ENCODE results near the gene SIGLEC8.

SIGLEC8 gene

DNA sequence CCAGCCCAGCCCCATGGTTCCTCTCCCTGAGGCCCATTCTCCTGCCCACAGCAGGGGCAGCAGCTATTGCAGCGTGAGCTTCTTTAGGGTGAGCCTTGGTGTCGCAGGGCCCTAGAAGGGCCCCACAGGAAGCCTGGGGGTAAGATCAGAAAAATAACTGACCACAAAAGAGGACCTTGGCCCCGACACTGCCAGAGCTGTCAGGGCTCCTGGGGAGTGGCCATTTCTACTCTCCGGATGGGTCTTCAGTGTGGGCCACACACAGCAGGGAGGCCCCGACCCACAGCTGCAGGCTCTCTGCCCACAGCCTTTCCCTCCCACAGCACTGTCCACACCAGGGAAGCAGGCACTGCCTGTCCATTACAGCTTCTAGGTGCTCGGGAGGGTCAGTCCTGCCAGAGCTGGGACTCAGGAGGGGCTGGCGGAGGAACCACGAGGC lies 3.5 kb upstream of the SIGLEC8 start:
- no peaks in the 10 kb centered on the region for H3K9me3 ChIP-seq (ENCODE audit: control extremely low read depth in 1 of 5, control insufficient read depth in 4 of 5, insufficient read depth in 2 of 5, low read depth in 1 of 5, low read length in 4 of 5)
- 23% methylated on average over 5 of the region's 8 CpGs for WGBS (ENCODE audit: insufficient coverage)

DNA sequence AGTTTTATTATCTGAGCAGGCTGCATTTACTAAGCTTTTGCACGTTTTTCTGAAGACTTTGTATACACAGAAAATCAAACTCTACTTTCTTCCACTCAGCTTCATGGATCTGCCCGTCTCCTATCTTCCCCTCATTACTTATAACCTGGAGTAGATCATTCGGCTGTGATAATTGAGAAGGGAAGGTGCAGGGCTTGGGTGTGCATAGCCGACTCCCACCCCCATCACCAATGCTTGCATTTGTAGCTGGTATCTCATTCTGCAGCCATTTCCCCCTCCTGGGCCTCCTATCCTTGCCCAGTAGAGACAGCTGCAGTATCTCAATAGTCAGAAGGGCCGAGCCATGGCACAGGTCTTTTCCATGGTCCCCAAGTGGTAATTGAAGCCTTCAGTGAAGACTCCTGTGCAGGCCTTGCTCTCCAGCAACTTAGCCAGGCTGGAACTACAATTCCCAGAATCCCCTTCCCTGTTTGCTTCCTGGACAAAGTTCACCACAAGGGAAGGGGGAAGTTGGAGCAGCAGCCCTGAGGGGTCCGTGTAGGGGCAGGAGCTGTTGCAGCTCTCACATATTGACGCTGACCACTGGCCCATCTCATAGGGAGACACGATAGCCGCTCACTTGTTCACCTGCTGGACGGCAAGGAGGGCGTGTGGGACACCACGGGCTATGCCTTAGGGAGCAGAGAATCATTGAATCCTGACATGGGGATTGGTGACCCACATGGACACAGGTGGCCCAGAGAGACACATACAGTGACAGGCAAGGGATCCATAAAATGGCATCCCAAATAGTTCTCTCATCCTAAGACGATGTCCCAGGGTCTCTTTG lies 2.1 kb upstream of the SIGLEC8 start:
- H3K4me1 ChIP-seq (ENCODE audit: control extremely low read depth in 1 of 4, control insufficient read depth in 4 of 4, insufficient read depth in 4 of 4, low read length in 3 of 4) = peaks cover 8 to 59% (median 36%) of the 10 kb centered on the region in 4 experiments
- no peaks in the 10 kb centered on the region for H3K36me3 ChIP-seq (ENCODE audit: control insufficient read depth in 4 of 4, insufficient read depth in 4 of 4, low read length in 3 of 4)
- peak overlapping the region in 6 of 7 experiments; percentile 25 to 80 (median 52) for H3K4me3 ChIP-seq (ENCODE audit: control insufficient read depth in 1 of 7, extremely low read depth in 1 of 7, insufficient read depth in 4 of 7, low read depth in 2 of 7, low read length in 6 of 7)
- H3K27me3 ChIP-seq (replicated peaks in 2 of 5; ENCODE audit: control insufficient read depth in 4 of 5, insufficient read depth in 5 of 5, low read length in 4 of 5) = no peaks in the 10 kb centered on the region
- ChIA-PET POLR2A (interaction anchor here (0.5 to 1.2 kb wide), 2 partner anchors 43 to 50 kb away, joined by 3 to 4 read pairs; partner anchors contain the start of gene SIGLEC10), CTCF (interaction anchor here (3.8 kb wide), 1 partner anchor 12 kb away, joined by 26 read pairs; no protein-coding TSS in a partner anchor)
- H3K27ac ChIP-seq (ENCODE audit: insufficient read depth in 1 of 2, low read depth in 1 of 2, low read length in 2 of 2, poor library complexity in 1 of 2, severe bottlenecking in 2 of 2) = no peak overlapping the region
- peak; percentile 57 to 80 (median 71) for DNase-seq
- 60% methylated on average over 10 of the region's 13 CpGs for WGBS (ENCODE audit: insufficient coverage)
- no peaks in the 10 kb centered on the region for H3K9me3 ChIP-seq (ENCODE audit: control extremely low read depth in 1 of 5, control insufficient read depth in 4 of 5, insufficient read depth in 2 of 5, low read depth in 1 of 5, low read length in 4 of 5)

More for the DNA sequence above, 3.5 kb upstream of the SIGLEC8 start:
- DNase-seq = peak in 2 of 3 donors; percentile 64 to 71
- Histone ChIP-seq H3K36me3 (ENCODE audit: control insufficient read depth in 4 of 4, insufficient read depth in 4 of 4, low read length in 3 of 4) (no peaks in the 10 kb centered on the region), H3K4me3 (ENCODE audit: control insufficient read depth in 1 of 7, extremely low read depth in 1 of 7, insufficient read depth in 4 of 7, low read depth in 2 of 7, low read length in 6 of 7) (peak overlapping the region in 2 of 7 experiments; percentile 28 to 60), H3K27me3 (replicated peaks in 2 of 5; ENCODE audit: control insufficient read depth in 4 of 5, insufficient read depth in 5 of 5, low read length in 4 of 5) (no peaks in the 10 kb centered on the region), H3K4me1 (ENCODE audit: control extremely low read depth in 1 of 4, control insufficient read depth in 4 of 4, insufficient read depth in 4 of 4, low read length in 3 of 4) (peaks cover 8 to 65% (median 37%) of the 10 kb centered on the region in 4 experiments), H3K27ac (ENCODE audit: insufficient read depth in 1 of 2, low read depth in 1 of 2, low read length in 2 of 2, poor library complexity in 1 of 2, severe bottlenecking in 2 of 2) (no peak overlapping the region)
- ChIA-PET POLR2A (interaction anchor here (0.5 kb wide), 1 partner anchor 24 kb away, joined by 4 read pairs; no protein-coding TSS in a partner anchor), CTCF (interaction anchor here (1.6 to 3.8 kb wide), 3 partner anchors 11 to 54 kb away, joined by 6 to 26 read pairs (median 10); no protein-coding TSS in a partner anchor)

DNA sequence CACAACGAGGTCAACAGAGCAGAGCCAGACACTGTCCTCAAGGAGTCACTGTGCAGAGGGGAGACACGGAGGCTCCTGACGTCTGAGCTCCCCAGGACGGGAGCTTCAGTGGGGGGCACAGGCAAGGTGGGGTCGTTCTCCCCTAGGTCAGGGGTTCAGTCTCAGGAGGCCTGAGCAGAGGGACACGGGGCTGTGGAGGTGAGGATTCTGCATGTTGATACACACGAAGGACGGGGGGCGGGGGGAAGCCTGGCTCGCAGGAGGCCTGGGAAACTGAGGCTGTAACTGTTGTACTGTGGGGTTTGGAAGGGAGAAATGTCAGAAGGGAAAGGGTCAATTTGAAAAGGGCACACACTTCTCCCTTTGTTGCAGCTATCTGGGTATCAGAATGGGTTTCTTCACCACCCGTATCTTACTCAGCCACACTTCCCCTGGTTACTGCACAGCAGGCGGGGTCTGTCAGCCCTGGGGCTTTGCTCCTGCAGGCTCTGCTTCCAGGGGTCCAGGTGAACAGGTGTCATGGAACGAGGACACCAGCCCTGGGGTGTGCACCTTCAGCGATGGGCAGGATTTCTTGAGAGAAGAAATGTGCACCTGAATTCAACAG lies 748 bp upstream of the SIGLEC8 start:
- POLR2A ChIA-PET = no interaction called here

DNA sequence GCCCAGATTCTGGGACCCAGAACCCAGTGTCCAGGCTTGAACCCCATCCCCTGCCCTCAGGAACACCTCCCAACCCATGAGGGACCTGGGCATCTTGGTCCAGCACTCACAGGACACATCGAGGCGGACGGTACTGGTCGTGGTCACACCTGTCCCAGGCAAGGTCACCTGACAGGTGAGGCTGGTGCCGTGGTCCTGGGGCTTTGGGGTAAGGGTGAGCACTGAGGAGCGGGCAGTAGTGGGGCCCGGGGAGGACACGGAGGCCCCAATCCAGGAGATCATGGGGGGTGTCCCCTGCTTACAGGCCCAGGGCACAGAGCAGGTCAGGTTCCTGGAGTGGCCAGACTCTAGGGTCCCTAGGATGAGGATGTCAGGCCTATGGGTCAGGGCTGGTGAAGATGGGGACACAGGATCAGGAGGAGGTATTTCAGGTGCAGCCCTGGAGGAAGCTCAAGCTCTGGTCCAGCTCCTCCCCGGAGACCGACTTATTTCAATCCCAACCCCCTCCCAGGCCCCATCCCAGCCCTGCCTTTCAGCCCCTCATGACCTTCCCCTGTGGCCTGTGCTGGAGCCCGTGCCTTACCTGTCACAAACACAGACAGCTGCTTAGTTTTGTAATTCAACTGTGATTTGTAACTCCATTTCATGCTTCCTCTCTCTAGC lies 772 bp downstream of the SIGLEC8 start:
- no peaks in the 10 kb centered on the region for H3K36me3 ChIP-seq (ENCODE audit: control insufficient read depth in 4 of 4, insufficient read depth in 4 of 4, low read length in 3 of 4)
- H3K4me3 ChIP-seq (ENCODE audit: control insufficient read depth in 1 of 7, extremely low read depth in 1 of 7, insufficient read depth in 4 of 7, low read depth in 2 of 7, low read length in 6 of 7) = no peak overlapping the region
- CTCF ChIA-PET = interaction anchor here (1.1 kb wide), 1 partner anchor 90 kb away, joined by 3 read pairs; no protein-coding TSS in a partner anchor
- no peak overlapping the region for H3K27ac ChIP-seq (ENCODE audit: insufficient read depth in 1 of 2, low read depth in 1 of 2, low read length in 2 of 2, poor library complexity in 1 of 2, severe bottlenecking in 2 of 2)
- no peak for DNase-seq
- POLR2A ChIA-PET = no interaction called here
- WGBS (ENCODE audit: insufficient coverage) = 93% methylated on average over 7 of the region's 11 CpGs
- H3K27me3 ChIP-seq (replicated peaks in 2 of 5; ENCODE audit: control insufficient read depth in 4 of 5, insufficient read depth in 5 of 5, low read length in 4 of 5) = peaks cover 0 to 2% (median 0%) of the 10 kb centered on the region in 5 experiments
- peaks cover 5 to 49% (median 30%) of the 10 kb centered on the region in 4 experiments for H3K4me1 ChIP-seq (ENCODE audit: control extremely low read depth in 1 of 4, control insufficient read depth in 4 of 4, insufficient read depth in 4 of 4, low read length in 3 of 4)
- H3K9me3 ChIP-seq (ENCODE audit: control extremely low read depth in 1 of 5, control insufficient read depth in 4 of 5, insufficient read depth in 2 of 5, low read depth in 1 of 5, low read length in 4 of 5) = no peaks in the 10 kb centered on the region

More for the DNA sequence above, 748 bp upstream of the SIGLEC8 start:
- Histone ChIP-seq H3K36me3 (ENCODE audit: control insufficient read depth in 4 of 4, insufficient read depth in 4 of 4, low read length in 3 of 4) (no peaks in the 10 kb centered on the region), H3K27ac (ENCODE audit: insufficient read depth in 1 of 2, low read depth in 1 of 2, low read length in 2 of 2, poor library complexity in 1 of 2, severe bottlenecking in 2 of 2) (no peak overlapping the region), H3K27me3 (replicated peaks in 2 of 5; ENCODE audit: control insufficient read depth in 4 of 5, insufficient read depth in 5 of 5, low read length in 4 of 5) (peaks cover 0 to 2% (median 0%) of the 10 kb centered on the region in 5 experiments), H3K9me3 (ENCODE audit: control extremely low read depth in 1 of 5, control insufficient read depth in 4 of 5, insufficient read depth in 2 of 5, low read depth in 1 of 5, low read length in 4 of 5) (no peaks in the 10 kb centered on the region), H3K4me1 (ENCODE audit: control extremely low read depth in 1 of 4, control insufficient read depth in 4 of 4, insufficient read depth in 4 of 4, low read length in 3 of 4) (peaks cover 5 to 59% (median 34%) of the 10 kb centered on the region in 4 experiments), H3K4me3 (ENCODE audit: control insufficient read depth in 1 of 7, extremely low read depth in 1 of 7, insufficient read depth in 4 of 7, low read depth in 2 of 7, low read length in 6 of 7) (no peak overlapping the region)
- 77% methylated on average over 6 of the region's 14 CpGs for WGBS (ENCODE audit: insufficient coverage)
- DNase-seq = peak; percentile 27 to 68 (median 53)
- CTCF ChIA-PET = no interaction called here

DNA sequence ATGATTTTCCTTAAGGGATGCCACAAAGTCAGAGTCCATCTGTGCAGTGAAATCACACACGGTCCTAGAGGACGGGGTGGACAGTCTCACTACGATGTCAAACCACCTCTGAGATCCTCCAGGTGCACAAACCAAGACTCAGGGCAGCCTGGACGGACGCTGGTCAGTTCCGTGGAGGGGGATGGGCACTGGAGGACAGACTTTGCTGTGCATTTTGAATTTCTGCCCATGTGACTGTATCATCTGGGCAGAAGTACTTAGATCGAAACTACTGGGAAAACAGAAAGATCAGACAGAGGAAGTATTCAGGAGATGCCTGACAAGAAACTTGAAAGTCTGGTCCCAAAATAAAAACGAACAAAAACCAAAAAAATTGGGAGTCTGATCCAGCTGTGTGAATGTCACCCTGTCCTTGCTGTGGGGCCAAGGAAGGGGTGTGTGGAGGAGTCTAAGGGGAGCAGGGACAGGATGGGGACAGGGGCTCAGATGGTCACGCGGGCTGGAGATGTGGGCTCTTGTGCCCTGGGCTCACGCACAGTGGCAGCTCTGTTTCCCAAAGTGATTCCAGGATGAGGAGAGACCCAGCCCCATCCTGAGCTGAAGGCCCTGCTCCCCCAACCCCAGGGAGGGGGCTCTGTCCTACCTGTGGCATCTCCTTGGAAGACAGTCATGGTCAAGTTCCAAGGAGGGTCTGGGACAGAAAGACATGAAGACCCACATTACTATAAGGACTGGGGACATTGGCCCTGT lies 1.5 kb downstream of the SIGLEC8 start:
- Histone ChIP-seq H3K4me3 (ENCODE audit: control insufficient read depth in 1 of 7, extremely low read depth in 1 of 7, insufficient read depth in 4 of 7, low read depth in 2 of 7, low read length in 6 of 7) (no peak overlapping the region), H3K27ac (ENCODE audit: insufficient read depth in 1 of 2, low read depth in 1 of 2, low read length in 2 of 2, poor library complexity in 1 of 2, severe bottlenecking in 2 of 2) (no peak overlapping the region), H3K9me3 (ENCODE audit: control extremely low read depth in 1 of 5, control insufficient read depth in 4 of 5, insufficient read depth in 2 of 5, low read depth in 1 of 5, low read length in 4 of 5) (no peaks in the 10 kb centered on the region), H3K27me3 (replicated peaks in 2 of 5; ENCODE audit: control insufficient read depth in 4 of 5, insufficient read depth in 5 of 5, low read length in 4 of 5) (peaks cover 0 to 2% (median 0%) of the 10 kb centered on the region in 5 experiments), H3K36me3 (ENCODE audit: control insufficient read depth in 4 of 4, insufficient read depth in 4 of 4, low read length in 3 of 4) (no peaks in the 10 kb centered on the region), H3K4me1 (ENCODE audit: control extremely low read depth in 1 of 4, control insufficient read depth in 4 of 4, insufficient read depth in 4 of 4, low read length in 3 of 4) (peaks cover 5 to 42% (median 24%) of the 10 kb centered on the region in 4 experiments)
- 86% methylated on average over 11 of the region's 11 CpGs for WGBS (ENCODE audit: insufficient coverage)
- no peak for DNase-seq
- ChIA-PET POLR2A (no interaction called here), CTCF (no interaction called here)

DNA sequence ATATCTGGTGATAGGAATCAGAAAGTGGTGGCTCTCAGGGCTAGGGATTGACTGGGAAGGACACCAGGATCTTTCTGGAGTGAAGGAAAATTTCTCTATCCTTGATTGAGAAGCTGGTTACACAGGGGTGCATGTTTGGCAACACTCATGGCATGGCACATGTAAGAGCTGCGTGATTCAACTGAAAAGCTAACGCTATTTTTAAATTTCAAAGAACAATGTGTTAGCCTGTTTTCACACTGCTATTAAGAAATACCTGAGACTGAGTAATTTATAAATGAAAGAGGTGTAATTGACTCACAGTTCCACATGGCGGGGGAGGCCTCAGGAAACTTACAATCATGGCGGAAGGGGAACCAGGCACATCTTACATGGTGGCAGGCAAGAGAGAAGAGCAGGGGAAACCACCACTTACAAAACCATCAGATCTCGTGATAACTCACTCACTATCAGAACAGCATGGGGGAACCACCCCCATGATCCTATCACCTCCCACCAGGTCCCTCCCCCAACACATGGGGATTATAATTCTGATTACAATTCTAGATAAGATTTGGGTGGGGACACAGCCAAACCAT lies 7.4 kb downstream of the SIGLEC8 start:
- no peak for DNase-seq
- ChIA-PET CTCF (interaction anchor here (1.1 kb wide), 1 partner anchor 33 kb away, joined by 4 read pairs; the partner anchor contains the start of gene SIGLEC10), POLR2A (no interaction called here)
- Histone ChIP-seq H3K36me3 (ENCODE audit: control insufficient read depth in 4 of 4, insufficient read depth in 4 of 4, low read length in 3 of 4) (no peaks in the 10 kb centered on the region), H3K27me3 (replicated peaks in 2 of 5; ENCODE audit: control insufficient read depth in 4 of 5, insufficient read depth in 5 of 5, low read length in 4 of 5) (peaks cover 0 to 2% (median 0%) of the 10 kb centered on the region in 5 experiments), H3K27ac (ENCODE audit: insufficient read depth in 1 of 2, low read depth in 1 of 2, low read length in 2 of 2, poor library complexity in 1 of 2, severe bottlenecking in 2 of 2) (no peak overlapping the region), H3K4me1 (ENCODE audit: control extremely low read depth in 1 of 4, control insufficient read depth in 4 of 4, insufficient read depth in 4 of 4, low read length in 3 of 4) (peaks cover 5 to 18% (median 15%) of the 10 kb centered on the region in 4 experiments), H3K4me3 (ENCODE audit: control insufficient read depth in 1 of 7, extremely low read depth in 1 of 7, insufficient read depth in 4 of 7, low read depth in 2 of 7, low read length in 6 of 7) (no peak overlapping the region), H3K9me3 (ENCODE audit: control extremely low read depth in 1 of 5, control insufficient read depth in 4 of 5, insufficient read depth in 2 of 5, low read depth in 1 of 5, low read length in 4 of 5) (peaks cover 0 to 5% (median 2%) of the 10 kb centered on the region in 5 experiments)
- WGBS (ENCODE audit: insufficient coverage) = 100% methylated on average over 2 of the region's 5 CpGs

All from common myeloid progenitor, CD34-positive (primary cell).